Measurements from ENCODE around the gene CDK5RAP3.

CDK5RAP3 gene

GRCh38 chr17:48030531-48030930 is 59.6 kb downstream of the CDK5RAP3 start:
- no peaks in the 10 kb centered on the region for H3K27me3 ChIP-seq (replicated peaks; ENCODE audit: control insufficient read depth, insufficient read depth, low read length, poor library complexity, severe bottlenecking)
- no peak overlapping the region for H3K4me3 ChIP-seq (ENCODE audit: insufficient read depth, low read depth, low read length, poor library complexity, severe bottlenecking)
- H3K36me3 ChIP-seq (ENCODE audit: control insufficient read depth, insufficient read depth, low read length), result no peaks in the 10 kb centered on the region
- no peaks in the 10 kb centered on the region for H3K9me3 ChIP-seq (ENCODE audit: control insufficient read depth, low read length)
- DNase-seq, result no peak
- H3K4me1 ChIP-seq (ENCODE audit: control insufficient read depth, insufficient read depth, low read length, poor library complexity, severe bottlenecking), result peaks cover 10% of the 10 kb centered on the region
- no peak overlapping the region for H3K27ac ChIP-seq (ENCODE audit: insufficient read depth, low read length, poor library complexity, severe bottlenecking)
